ENCODE results near the gene LCP2.

- TF ChIP-seq CTCF (conservative IDR thresholded peaks at IDR 0.05; ENCODE audit: low read length) (no peak), EZH2phosphoT487 (IDR thresholded peaks at IDR 0.05; ENCODE audit: borderline replicate concordance) (no peak)
These were observed 71.4 kb downstream of the LCP2 start for GRCh38 chr5:170226129-170226615.

All from Loucy (cell line).